Measurements from ENCODE around the gene RGS12.
A peak's percentile ranks its signal among the peaks of the same experiment; 100 is the strongest.

The RGS12 gene

GRCh38 chr4:3292571-3293400 lies at the start of gene RGS12:
Gene RGS12 (plus strand): TSS chr4:3293021. CDS start chr4:3316171, 23,150 bp downstream.
- DNase-seq: peak; percentile 78

GRCh38 chr4:3243136-3243780 lies 49.6 kb upstream of the RGS12 start:
- no peak for DNase-seq

- DNase-seq: no peak
Measured at GRCh38 chr4:3244002-3244401, 48.8 kb upstream of the RGS12 start.

DNA sequence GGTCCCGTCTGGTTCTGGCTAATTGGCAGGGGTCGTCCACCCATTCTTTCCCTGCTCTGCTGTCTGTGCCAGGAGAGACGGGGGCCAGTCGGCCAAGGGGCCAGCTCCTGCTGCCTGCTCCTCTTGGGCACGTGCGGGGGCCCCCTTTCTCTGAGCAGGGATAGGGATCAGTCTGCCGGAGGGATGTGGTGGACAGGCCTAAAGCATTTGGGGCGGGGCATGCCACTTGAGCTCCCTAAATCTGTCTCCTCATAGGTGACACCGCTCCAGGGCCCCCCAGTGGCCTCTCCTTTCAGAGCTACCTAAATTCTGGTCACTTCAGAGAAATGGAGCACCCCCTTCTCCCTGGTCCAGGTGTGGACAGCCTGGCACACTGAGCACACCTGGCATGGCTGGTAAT lies 48.1 kb upstream of the RGS12 start:
- no peak for DNase-seq

- DNase-seq: no peak
Measured at GRCh38 chr4:3245676-3246075, 47.1 kb upstream of the RGS12 start.

- no peak for DNase-seq
Measured at GRCh38 chr4:3246458-3247398, 46.1 kb upstream of the RGS12 start.

DNA sequence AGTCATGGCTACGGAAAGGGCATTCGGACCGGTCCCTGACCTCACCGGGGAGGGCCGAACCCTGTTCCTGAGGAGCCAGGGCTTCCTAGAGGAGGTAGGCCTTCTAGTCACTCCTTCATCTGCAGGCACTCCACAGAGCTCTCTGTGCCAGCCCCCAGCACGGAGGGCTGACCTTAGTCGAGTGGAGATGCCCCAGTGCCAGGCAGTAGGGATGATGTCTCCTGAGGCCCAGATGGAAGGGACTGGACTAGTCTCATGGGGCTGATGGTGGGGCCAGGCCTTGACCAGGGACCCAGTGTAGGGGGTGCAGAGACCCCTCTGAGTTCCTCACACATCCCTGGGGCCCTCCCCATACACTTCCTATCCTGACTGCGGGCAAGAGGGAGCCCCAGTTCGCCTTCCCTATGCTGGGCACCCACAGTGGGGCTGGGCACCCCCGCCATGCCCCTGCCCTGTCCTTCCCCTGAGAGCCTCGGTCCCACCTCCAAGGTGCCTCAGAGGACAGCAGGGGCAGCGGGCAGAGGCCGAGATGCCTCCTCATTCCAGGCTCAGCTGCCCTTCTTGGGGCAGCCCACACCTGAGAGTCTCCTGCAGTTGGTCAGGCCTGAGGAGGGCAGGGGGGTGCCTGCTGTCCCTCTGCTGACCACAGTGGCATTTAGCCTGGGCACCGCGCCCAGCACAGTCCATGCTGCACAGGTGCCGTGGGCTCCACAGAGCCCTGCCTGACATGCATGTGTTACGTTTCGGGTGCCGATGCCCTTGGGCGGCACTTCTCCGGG lies 45.2 kb upstream of the RGS12 start:
- no peak for DNase-seq

GRCh38 chr4:3248178-3248480 lies 44.7 kb upstream of the RGS12 start:
- DNase-seq: no peak

GRCh38 chr4:3248811-3249661 lies 43.8 kb upstream of the RGS12 start, which contains the start of gene MSANTD1:
Gene MSANTD1 (plus strand): TSS chr4:3249159. CDS start chr4:3249223, 64 bp downstream.
- DNase-seq: no peak

GRCh38 chr4:3249711-3250437 lies 42.9 kb upstream of the RGS12 start:
- DNase-seq: no peak

DNA sequence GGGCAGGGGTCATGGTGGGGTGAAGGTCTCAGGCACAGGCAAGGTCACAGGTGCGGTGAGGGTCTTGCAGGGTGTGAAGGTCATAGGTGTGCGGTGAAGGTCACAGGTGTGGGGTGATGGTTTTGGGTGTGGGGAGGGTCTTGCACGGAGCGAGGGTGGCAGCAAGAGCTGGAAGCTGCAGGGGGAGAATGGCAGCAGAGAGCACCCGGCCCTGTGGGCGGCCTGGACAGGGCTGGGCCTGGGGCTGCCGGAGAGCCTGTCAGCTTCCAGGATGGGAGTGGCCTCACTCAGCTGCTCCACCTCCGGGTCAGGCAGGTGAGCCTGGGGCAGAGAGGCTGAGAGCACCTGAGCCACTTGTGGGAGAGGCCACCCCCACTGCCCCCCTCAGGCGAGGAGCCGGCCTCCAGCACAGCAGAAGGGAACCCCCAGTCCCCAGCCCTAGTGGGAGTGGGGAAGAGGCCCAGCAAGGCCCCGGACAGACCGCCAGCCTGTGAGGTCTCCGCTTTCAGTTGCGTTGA lies 42.3 kb upstream of the RGS12 start:
- no peak for DNase-seq

DNA sequence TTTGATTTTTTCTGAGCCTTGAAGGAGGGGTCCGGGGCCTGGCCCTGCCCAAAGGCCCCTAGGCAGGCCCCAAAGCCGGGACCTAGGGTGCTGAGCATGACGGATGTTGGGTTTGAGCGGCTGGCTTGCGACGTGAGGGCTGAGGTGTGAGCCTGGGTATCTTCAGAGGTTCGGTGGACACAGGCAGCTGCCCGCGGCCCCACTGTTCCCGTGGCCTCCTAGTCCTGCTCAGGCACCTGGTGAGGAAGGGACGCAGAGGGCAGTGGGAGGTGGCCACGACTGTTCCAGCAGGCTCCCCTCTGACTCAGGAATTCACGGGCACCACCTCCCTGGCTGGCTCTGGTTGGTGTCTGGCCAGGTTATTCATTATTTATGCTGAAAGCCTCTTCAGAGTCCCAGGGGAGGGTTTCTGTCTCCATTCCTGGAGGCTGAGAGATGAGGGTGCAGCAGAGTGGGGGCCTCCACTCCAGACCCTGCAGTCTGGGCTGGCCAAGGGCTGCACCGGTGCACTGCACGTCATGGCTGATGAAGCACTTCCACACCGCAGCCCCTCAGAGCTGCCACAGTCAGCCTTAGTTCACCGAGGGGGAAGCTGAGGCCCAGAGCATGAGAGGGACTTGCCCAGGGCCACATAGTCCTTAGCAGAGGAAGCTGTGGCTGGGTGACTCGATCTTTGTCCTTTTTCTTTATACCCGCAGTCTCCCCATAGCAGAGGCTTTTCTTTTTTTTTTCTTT lies 41.7 kb upstream of the RGS12 start:
- DNase-seq: no peak

DNA sequence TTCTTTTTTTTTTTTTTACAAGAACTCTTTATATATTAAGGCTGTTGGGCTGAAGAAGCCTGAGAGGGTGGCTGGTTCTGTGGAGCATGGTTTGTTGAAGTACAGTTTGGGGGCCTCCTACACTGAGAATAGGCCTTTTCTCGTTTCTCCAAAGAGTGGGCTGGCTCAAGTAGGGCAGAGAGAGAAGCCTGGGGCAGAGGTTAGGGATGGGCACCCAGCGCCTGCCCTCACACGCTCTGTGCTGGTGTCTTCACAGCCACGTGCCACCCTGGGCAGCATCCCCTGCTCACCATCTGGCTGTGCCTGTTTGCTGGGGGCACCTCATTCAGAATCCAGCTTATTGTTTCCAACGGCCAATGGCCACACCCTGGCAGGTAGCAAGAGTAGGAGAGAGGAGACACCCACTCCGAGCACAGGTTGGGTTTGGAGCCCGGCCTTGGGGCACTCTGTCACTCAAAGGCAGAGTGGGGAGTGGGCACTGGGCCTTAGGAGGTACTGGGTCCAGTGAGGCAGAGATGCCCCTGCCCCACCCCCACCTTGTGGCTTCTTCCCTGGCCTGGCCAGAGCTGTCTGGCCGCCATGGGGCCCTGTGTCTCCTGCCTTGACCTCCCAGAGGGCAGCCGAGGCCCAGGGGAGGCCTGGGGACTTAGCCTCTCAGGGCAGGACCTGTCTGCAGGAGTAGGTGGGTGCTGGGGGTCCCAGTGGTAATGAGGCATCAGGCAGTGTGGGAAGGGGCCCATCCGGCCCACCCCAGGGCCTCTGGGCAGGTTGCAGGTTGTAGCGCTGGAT lies 40.9 kb upstream of the RGS12 start:
- DNase-seq: no peak

DNA sequence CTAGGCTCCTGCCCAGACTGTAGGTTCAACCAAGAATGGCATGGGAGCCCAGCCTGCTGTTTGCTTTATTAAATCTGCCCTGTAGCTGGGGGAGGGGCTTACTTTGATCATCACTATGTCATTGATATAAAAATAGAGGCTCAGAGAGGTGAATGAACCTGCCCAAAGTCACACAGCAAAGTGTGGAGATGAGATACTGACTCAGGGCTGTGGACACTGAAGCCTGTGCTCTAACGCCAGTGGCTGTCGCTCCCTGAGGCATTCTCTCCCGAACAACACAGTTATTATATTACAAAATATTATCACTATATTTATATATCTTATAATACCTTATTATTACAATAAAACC lies 40.4 kb upstream of the RGS12 start:
- no peak for DNase-seq

- DNase-seq: no peak
Measured at GRCh38 chr4:3252831-3253641, 39.8 kb upstream of the RGS12 start.

GRCh38 chr4:3253808-3254207 lies 39.0 kb upstream of the RGS12 start:
- DNase-seq: no peak

DNA sequence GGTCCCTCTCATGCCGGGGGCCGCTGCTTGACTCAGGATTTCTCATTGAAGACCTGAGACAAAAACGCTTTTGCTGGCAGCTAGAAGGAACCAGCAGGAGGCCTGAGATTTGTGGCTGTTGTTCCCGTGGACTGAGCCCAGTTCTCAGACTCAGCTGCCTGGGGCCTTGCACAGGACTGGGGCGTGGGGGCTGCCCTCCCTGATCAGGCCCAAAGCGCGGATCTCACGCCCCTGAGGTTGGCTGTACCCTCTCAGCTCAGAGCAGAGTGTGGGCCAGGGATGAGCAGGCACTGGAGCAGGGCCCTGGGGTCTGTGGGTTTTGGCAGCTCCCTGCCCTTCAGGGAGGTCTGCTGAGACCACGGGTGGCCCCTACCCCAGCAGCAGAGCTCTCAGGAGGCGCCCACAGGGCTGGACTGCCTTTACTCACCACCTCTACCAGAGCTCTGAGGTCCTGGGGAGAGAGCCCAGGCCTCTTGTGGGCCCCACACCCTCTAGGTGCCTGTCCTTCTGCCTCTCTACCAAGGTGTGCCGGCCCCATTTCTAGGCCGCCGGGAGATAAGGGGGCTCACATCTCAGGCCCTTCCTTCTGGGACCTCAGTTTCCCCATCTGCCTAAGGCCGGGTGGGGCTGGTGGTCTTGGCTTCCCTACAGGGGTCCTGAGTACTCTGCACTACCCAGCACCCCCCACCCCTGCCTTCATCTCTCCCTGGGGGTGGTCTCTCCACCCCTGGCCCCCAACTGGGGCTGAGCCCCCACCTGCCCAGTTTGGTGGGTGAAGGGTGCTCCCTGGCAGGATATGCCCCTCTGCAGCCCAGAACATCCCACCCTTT lies 38.3 kb upstream of the RGS12 start:
- no peak for DNase-seq
